Measurements from ENCODE around the gene NFIC.

Gene NFIC

DNA sequence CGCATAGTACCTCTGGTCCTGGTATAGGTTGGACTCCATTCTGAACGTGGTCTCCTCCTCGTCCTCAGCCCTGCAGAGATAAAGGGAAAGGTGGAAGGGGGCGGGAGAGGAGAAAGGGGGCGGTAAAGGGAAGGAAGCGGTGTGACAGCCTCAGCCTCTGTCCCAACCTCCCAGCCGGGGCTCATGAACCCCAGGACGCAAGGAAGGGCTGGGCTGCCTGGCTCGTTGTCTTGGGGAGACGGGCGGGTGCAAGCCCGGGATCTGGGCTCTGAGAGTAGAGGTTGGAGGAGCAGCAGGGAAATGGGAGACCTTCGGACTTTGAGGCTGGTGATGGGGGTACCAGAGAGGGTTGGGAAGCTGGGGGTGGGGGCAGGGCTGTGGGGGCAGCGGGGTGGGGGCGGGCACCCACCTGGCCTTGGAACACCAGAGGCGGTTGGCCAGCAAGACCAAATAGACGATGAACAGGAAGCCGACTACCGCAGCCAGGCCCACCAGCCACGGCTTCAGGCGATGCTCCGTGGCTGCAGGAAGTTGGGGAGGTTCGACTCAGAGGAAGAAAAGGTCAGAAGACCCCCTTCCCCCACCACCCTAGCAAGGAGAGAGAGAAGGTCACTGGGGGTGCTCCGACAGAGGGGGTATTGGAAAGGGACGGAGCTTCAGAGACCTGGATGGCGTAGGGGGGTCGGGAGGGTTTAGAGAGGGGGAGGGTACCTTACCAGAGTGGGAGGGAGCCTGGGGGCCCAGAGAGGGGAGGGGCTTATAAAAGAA is 112.2 kb downstream of the NFIC start:
- Histone ChIP-seq H3K36me3 (ENCODE audit: control insufficient read depth, insufficient read depth, low read length) (no peaks in the 10 kb centered on the region), H3K9me3 (ENCODE audit: control insufficient read depth, low read length) (no peaks in the 10 kb centered on the region), H3K27ac (ENCODE audit: insufficient read depth, low read depth, low read length, poor library complexity, severe bottlenecking) (no peak overlapping the region), H3K4me1 (ENCODE audit: control insufficient read depth, insufficient read depth, low read length) (no peaks in the 10 kb centered on the region), H3K4me3 (ENCODE audit: insufficient read depth, low read depth, low read length) (no peak overlapping the region), H3K27me3 (ENCODE audit: control insufficient read depth, insufficient read depth, low read length, poor library complexity, severe bottlenecking) (peaks cover 36% of the 10 kb centered on the region)
- WGBS, 2 experiments, result 56 to 59% methylated on average over 26 to 27 of the region's 27 CpGs

DNA sequence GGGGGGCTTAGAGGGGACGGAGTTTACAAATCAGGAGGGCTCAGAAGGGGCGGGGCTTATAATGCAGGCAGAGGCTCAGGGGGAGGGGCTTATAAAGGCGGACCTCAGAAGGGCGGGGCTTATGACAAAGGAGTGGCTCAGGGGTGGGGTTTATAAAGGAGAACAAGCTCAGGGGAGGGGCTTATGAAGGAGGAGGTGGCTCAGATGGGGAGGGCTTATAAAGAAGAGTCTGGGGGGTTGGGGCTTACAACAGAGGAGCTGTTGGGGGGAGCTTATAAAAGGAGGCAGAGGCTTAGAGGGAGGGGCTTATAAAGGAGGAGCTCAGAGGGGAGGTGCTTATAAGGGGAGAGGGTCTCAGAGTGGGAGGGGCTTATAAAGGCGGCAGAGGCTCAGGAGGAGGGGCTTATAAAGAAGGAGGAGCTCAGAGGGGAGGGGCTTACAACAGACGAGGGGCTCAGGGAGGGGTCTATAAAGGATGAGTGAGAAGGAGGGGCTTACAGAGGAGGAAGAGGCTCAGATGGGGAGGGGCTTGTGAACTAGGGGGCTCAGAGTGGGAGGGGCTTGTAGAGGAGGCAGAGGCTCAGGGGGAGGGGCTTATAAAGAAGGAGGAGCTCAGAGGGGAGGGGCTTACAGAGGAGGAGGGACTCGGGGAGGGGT is 112.9 kb downstream of the NFIC start:
- Histone ChIP-seq H3K27ac (ENCODE audit: insufficient read depth, low read depth, low read length, poor library complexity, severe bottlenecking) (no peak overlapping the region), H3K4me3 (ENCODE audit: insufficient read depth, low read depth, low read length) (no peak overlapping the region), H3K27me3 (ENCODE audit: control insufficient read depth, insufficient read depth, low read length, poor library complexity, severe bottlenecking) (peaks cover 30% of the 10 kb centered on the region), H3K36me3 (ENCODE audit: control insufficient read depth, insufficient read depth, low read length) (no peaks in the 10 kb centered on the region), H3K9me3 (ENCODE audit: control insufficient read depth, low read length) (no peaks in the 10 kb centered on the region), H3K4me1 (ENCODE audit: control insufficient read depth, insufficient read depth, low read length) (no peaks in the 10 kb centered on the region)
- 69 to 76% methylated on average over 7 of the region's 7 CpGs for WGBS, 2 experiments

DNA sequence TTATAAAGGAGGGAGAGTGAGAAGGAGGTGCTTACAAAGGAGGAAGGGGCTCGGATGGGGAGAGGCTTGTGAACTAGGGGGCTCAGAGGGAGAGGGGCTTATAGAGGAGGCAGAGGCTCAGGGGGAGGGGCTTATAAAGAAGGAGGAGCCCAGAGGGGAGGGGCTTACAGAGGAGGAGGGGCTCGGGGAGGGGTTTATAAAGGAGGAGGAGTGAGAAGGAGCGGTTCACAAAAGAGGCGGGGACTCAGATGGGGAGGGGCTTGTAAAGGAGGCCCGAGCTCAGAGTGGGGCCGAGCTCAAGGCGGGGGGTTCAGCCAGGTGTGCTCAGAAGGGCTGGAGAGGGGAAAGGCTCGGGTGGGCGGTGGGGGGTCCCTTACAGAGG is 113.4 kb downstream of the NFIC start:
- Histone ChIP-seq H3K4me1 (ENCODE audit: control insufficient read depth, insufficient read depth, low read length) (no peaks in the 10 kb centered on the region), H3K36me3 (ENCODE audit: control insufficient read depth, insufficient read depth, low read length) (no peaks in the 10 kb centered on the region), H3K9me3 (ENCODE audit: control insufficient read depth, low read length) (no peaks in the 10 kb centered on the region), H3K27me3 (ENCODE audit: control insufficient read depth, insufficient read depth, low read length, poor library complexity, severe bottlenecking) (peaks cover 25% of the 10 kb centered on the region), H3K27ac (ENCODE audit: insufficient read depth, low read depth, low read length, poor library complexity, severe bottlenecking) (no peak overlapping the region), H3K4me3 (ENCODE audit: insufficient read depth, low read depth, low read length) (no peak overlapping the region)
- 77 to 80% methylated on average over 9 of the region's 9 CpGs for WGBS, 2 experiments

DNA sequence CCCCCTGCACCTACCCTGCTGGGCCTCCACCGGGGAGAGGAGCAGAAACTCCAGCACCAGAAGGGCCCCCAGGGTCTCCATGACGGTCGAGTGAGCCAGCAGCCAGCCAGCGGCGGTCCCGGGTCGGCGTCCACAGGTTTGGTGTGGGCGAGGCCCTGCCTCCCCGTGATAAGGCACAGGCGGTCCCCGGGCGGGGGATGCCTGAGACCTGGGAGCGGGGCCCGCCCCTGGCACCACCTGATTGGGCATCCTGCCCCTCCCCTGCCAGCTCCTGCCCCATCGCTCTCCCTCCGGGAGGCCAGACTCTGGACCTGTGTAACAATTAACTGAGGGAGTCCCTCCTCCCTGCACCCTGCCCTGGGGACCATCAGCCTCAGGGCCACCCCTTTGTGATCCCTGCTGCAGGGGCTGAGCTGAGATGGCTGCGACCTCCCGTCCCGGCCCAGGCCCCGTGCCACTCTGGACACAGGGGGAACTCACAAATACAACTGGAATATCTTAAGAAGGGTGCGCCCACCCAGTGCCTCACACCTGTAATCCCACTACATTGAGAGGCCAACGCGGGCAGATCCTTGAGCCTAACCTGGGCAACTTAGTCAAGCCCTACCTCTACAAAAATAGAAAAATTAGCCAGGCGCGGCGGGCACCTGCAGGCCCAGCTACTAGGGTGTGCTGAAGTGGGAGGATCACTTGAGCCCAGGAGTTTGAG is 114.2 kb downstream of the NFIC start, which contains the start of gene SMIM24:
Gene SMIM24 (minus strand): TSS at position 143 of the 709 bp plus-strand sequence. CDS start 62 bp downstream, at position 81.
- Histone ChIP-seq H3K4me1 (ENCODE audit: control insufficient read depth, insufficient read depth, low read length) (no peaks in the 10 kb centered on the region), H3K4me3 (ENCODE audit: insufficient read depth, low read depth, low read length) (no peak within 1 kb of the TSS), H3K9me3 (ENCODE audit: control insufficient read depth, low read length) (no peaks in the 10 kb centered on the region), H3K27ac (ENCODE audit: insufficient read depth, low read depth, low read length, poor library complexity, severe bottlenecking) (no peak within 1 kb of the TSS), H3K27me3 (ENCODE audit: control insufficient read depth, insufficient read depth, low read length, poor library complexity, severe bottlenecking) (peaks cover 25% of the 10 kb centered on the region), H3K36me3 (ENCODE audit: control insufficient read depth, insufficient read depth, low read length) (no peaks in the 10 kb centered on the region)
- WGBS, 2 experiments, result 73 to 77% methylated on average over 27 of the region's 27 CpGs

DNA sequence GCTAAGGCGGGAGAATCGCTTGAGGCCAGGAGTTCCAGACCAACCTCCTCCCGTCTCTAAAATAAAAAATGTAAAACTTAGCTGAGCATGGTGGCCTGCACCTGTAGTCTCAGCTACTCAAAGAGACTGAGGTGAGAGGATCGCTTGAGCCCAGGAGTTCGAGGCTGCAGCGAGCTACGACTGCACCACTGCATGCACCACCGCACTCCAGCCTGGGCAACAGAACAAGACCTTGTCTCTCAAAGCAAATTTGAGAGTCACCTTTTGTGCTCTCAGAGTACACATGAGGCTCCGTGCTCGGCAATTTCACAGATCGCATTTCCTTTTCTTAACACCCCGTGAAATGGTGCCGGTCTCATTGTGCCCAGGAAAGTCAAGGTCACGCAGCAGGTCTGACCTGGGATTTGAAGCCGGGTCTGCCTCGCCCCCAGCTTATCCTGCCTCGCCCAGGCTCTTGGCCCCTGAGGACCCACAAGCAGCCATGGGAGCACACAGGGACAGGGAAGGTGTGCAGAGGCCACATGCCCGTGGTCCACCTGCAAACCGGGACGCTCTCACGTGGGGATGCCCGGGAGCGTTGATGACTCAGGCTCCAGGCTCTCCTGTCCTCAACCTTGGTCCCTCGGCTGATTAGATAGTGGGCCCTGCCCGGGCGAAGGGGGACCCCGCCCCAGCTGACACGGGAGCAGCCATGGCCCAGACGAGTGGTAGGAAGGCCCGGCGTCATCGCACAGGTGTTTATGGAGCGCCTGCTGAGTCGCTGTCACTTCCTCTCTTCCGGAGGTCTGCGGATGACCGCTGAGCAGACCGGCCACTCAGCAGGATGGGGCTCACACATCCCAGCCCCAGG is 115.1 kb downstream of the NFIC start:
- Histone ChIP-seq H3K4me3 (ENCODE audit: insufficient read depth, low read depth, low read length) (no peak overlapping the region), H3K4me1 (ENCODE audit: control insufficient read depth, insufficient read depth, low read length) (no peaks in the 10 kb centered on the region)
- whole genome bisulfite sequencing, 2 experiments, result 71 to 76% methylated on average over 38 of the region's 38 CpGs

DNA sequence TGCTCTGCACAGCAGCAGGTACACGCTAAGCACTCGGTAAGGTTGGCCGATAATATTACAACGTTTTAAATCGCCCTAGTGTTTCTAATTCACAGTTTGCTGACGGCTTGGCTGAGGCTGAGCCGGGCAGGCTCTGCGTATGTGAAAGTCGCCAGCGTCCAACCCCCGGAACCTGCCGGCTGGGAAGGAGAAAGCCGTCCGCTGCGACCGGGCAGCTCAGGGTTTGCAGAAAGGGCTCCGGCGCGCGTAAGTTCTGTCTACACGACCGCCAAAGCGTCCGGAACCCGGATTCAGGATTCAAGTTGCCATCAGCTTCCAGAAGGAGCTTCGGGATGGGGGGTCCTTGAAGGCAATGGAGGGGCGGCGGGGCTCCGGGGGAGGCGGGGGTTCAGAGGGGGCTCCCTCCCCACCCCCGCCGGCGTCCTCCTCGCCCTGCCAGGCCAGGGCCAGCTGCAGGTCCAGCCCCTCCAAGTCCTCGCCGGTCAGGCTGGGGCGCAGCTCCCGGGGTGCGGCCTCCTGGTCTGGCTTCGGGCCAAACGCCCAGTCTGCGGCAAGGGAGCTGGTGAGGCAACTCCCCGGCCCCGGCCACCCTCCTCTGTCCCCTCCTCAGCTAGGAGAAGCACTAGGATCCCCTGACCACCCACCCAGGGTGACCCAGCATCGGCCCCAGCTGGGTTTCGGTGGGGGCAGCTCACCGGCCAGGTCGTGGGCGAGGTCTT is 116.3 kb downstream of the NFIC start:
- Histone ChIP-seq H3K4me1 (ENCODE audit: control insufficient read depth, insufficient read depth, low read length) (no peaks in the 10 kb centered on the region), H3K4me3 (ENCODE audit: insufficient read depth, low read depth, low read length) (no peak overlapping the region), H3K27ac (ENCODE audit: insufficient read depth, low read depth, low read length, poor library complexity, severe bottlenecking) (no peak overlapping the region), H3K36me3 (ENCODE audit: control insufficient read depth, insufficient read depth, low read length) (no peaks in the 10 kb centered on the region), H3K27me3 (ENCODE audit: control insufficient read depth, insufficient read depth, low read length, poor library complexity, severe bottlenecking) (peaks cover 16% of the 10 kb centered on the region), H3K9me3 (ENCODE audit: control insufficient read depth, low read length) (no peaks in the 10 kb centered on the region)
- 92 to 93% methylated on average over 49 of the region's 49 CpGs for WGBS, 2 experiments

More for the DNA sequence above, 115.1 kb downstream of the NFIC start:
- Histone ChIP-seq H3K36me3 (ENCODE audit: control insufficient read depth, insufficient read depth, low read length) (no peaks in the 10 kb centered on the region), H3K9me3 (ENCODE audit: control insufficient read depth, low read length) (no peaks in the 10 kb centered on the region), H3K27me3 (ENCODE audit: control insufficient read depth, insufficient read depth, low read length, poor library complexity, severe bottlenecking) (peaks cover 19% of the 10 kb centered on the region), H3K27ac (ENCODE audit: insufficient read depth, low read depth, low read length, poor library complexity, severe bottlenecking) (no peak overlapping the region)

DNA sequence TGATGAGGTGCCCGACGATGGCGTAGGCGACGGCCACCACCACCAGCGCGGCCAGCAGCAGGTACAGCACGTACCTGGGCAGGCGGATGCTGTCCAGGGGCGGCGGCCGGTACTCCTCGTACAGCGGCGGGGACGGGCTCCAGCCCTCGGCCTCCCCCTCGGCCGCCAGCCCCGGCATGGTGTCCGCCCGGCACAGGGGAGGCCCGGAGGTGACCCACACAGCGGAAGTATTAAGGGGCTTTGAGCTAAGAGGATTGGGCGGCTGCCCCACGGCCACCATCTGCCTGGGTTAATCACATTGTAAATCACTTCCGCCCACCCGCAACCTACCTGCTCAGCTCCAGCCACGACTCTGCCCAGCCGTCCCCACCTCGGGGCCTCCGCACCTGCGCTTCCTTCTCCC is 116.8 kb downstream of the NFIC start, which contains the start of gene SMIM44:
Gene SMIM44 (minus strand): TSS at position 216 of the 403 bp plus-strand sequence. CDS start 38 bp downstream, at position 178.
- Histone ChIP-seq H3K27ac (ENCODE audit: insufficient read depth, low read depth, low read length, poor library complexity, severe bottlenecking) (no peak within 1 kb of the TSS), H3K4me1 (ENCODE audit: control insufficient read depth, insufficient read depth, low read length) (no peaks in the 10 kb centered on the region), H3K4me3 (ENCODE audit: insufficient read depth, low read depth, low read length) (no peak within 1 kb of the TSS), H3K9me3 (ENCODE audit: control insufficient read depth, low read length) (no peaks in the 10 kb centered on the region), H3K36me3 (ENCODE audit: control insufficient read depth, insufficient read depth, low read length) (no peaks in the 10 kb centered on the region), H3K27me3 (ENCODE audit: control insufficient read depth, insufficient read depth, low read length, poor library complexity, severe bottlenecking) (peaks cover 11% of the 10 kb centered on the region)
- 91 to 92% methylated on average over 33 of the region's 33 CpGs for WGBS, 2 experiments

DNA sequence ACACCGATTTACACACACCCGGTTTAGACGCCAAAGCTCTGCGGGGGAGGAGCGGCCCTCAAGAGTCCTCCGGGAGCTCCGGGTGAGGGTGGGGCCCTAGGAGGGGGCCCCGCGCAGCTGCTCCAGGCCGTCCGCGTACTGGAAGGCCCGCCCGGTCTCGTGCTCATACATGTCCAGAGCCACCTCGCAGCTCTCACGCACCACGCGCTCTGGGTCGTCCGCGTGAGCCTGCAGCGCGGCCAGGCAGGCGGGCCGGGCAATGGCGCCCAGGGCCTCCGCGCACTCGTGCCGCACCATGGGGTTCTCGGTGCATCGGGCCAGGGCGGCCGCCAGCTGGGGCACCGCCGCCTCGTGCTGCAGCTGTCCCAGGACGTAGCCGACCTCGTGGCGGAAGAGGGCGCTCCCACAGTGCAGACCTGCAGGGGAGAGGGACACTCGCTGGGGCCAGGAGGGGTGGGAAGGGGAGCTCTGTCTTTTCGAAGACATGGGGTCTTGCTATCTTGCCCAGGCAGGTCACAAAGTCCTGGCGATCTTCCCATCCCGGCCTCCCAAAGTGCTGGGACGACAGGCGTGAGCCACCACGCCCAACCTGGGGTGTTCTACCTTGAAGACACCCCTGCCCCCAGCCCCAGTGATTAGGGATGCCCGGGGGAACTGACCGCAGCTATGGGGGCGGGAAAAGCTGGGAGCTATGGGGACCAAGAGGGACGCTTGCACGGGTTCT is 125.2 kb downstream of the NFIC start:
- H3K9me3 ChIP-seq (ENCODE audit: control insufficient read depth, low read length), result no peaks in the 10 kb centered on the region
- H3K27me3 ChIP-seq (ENCODE audit: control insufficient read depth, insufficient read depth, low read length, poor library complexity, severe bottlenecking), result no peaks in the 10 kb centered on the region
- H3K4me1 ChIP-seq (ENCODE audit: control insufficient read depth, insufficient read depth, low read length), result no peaks in the 10 kb centered on the region
- peaks cover 10% of the 10 kb centered on the region for H3K36me3 ChIP-seq (ENCODE audit: control insufficient read depth, insufficient read depth, low read length)
- 96% methylated on average over 55 of the region's 55 CpGs for WGBS, 2 experiments
- H3K27ac ChIP-seq (ENCODE audit: insufficient read depth, low read depth, low read length, poor library complexity, severe bottlenecking), result no peak overlapping the region
- H3K4me3 ChIP-seq (ENCODE audit: insufficient read depth, low read depth, low read length), result no peak overlapping the region

Data from ectodermal cell (in vitro differentiated cells).